Lower leg skin (tissue), 4 donors: ENCODE measurements around the gene ANKH. TPM values are rescaled to one million over a fixed set of nuclear protein-coding genes. Genes with fewer than 3 reads are reported as not detected.

ENCODE experiments used
- DNase-seq, 2 donors: peaks; one replicate each; pipeline ENCODE4 v3.0.0-alpha.2; 2019; ENCODE audit warnings: low spot score in 2 of 2
- H3K4me3 ChIP-seq: fragments of 200-600 bp; sonication (generic); 2 replicates; pipeline ENCODE4 v1.5.1; 2017; ENCODE audit warnings: mild to moderate bottlenecking, low read depth; ENCODE audit not compliant: poor library complexity, severe bottlenecking
- CTCF ChIP-seq, 3 donors: fragments of 450-650 bp; IDR thresholded peaks; one replicate each; pipeline ENCODE4 v1.5.1; 2016; ENCODE audit warnings: antibody characterized with exemption in 3 of 3, mild to moderate bottlenecking in 3 of 3, moderate library complexity in 2 of 3
- POLR2A ChIP-seq, 2 donors: fragments of 450-650 bp; IDR thresholded peaks; one replicate each; pipeline ENCODE4 v1.6.1; 2016 to 2017; ENCODE audit warnings: antibody characterized with exemption in 2 of 2, mild to moderate bottlenecking in 1 of 2, moderate library complexity in 1 of 2
- WGBS, 2 donors: methylation state at CpG; one replicate each; pipeline ENCODE4 v1.1.5; 2018; 5-methylcytosine and 5-hydroxymethylcytosine counted together
- intact Hi-C: fragments of 100-400 bp; cut with DNase I; formaldehyde crosslinking; loops from one replicate; pipeline ENCODE4 v1.15.0; 2023; ENCODE audit warnings: low total_unique reads
- total RNA-seq, 4 donors: library from RNA; depleted of rRNA; stranded (reverse); fragments of >200 nt; gene quantifications; one replicate each; pipeline ENCODE4 v1.1.0, GENCODE V29; 2016

ANKH gene
- total RNA-seq, 4 donors from 2014 or later: 44.0 to 84.8 (median 67.9) TPM

GRCh38 chr5:14914193-14914592 is 42.6 kb upstream of the ANKH start:
- WGBS, 2 donors: 92 to 93% methylated on average over 7 of the region's 7 CpGs
- DNase-seq: no peak
- TF ChIP-seq POLR2A (IDR thresholded peaks at IDR 0.05): no peak
- TF ChIP-seq CTCF (IDR thresholded peaks at IDR 0.05): no peak
- no peak overlapping the region for H3K4me3 ChIP-seq
- intact Hi-C loops: no loop called here

DNA sequence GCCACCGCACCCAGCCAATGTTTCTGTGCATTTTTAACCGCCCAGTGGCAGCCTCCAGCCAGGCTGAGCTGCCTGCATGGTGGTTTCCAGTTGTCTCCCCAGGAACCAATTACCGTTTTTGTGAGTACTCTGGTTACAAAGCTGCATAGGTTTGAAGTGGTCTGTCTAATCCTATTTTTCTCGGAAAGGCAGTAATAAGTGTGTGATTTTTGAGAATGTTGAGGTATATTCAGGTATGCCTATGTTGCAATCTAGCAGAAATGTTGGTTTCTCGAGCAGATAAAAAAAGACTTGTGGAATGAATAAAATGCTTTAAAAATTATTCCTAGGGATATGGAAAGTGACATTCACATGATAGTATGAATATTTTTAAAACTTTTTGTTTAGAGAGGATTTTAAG is 41.5 kb upstream of the ANKH start:
- intact Hi-C loops: no loop called here
- no peak for DNase-seq
- TF ChIP-seq POLR2A (IDR thresholded peaks at IDR 0.05): no peak
- TF ChIP-seq CTCF (IDR thresholded peaks at IDR 0.05): no peak
- 83 to 92% methylated on average over 5 of the region's 5 CpGs for WGBS, 2 donors
- no peak overlapping the region for H3K4me3 ChIP-seq

- H3K4me3 ChIP-seq: no peak overlapping the region
- WGBS, 2 donors: 60 to 76% methylated on average over 7 of the region's 7 CpGs
Observed at GRCh38 chr5:14912206-14912605, 40.6 kb upstream of the ANKH start.

GRCh38 chr5:14909369-14909768 is 37.8 kb upstream of the ANKH start:
- 91 to 92% methylated on average over 2 of the region's 2 CpGs for WGBS, 2 donors
- intact Hi-C loops: no loop called here
- H3K4me3 ChIP-seq: no peak overlapping the region
- TF ChIP-seq CTCF (IDR thresholded peaks at IDR 0.05): no peak
- no peak for TF ChIP-seq POLR2A (IDR thresholded peaks at IDR 0.05)
- DNase-seq: no peak

More at GRCh38 chr5:14912206-14912605, 40.6 kb upstream of the ANKH start:
- DNase-seq: no peak
- intact Hi-C loops: no loop called here
- no peak for TF ChIP-seq CTCF (IDR thresholded peaks at IDR 0.05)
- no peak for TF ChIP-seq POLR2A (IDR thresholded peaks at IDR 0.05)

- WGBS, 2 donors: 53 to 55% methylated on average over 6 of the region's 6 CpGs
- intact Hi-C loops: no loop called here
- DNase-seq: no peak
- TF ChIP-seq POLR2A (IDR thresholded peaks at IDR 0.05): no peak
- TF ChIP-seq CTCF (IDR thresholded peaks at IDR 0.05): no peak
- no peak overlapping the region for H3K4me3 ChIP-seq
Observed at GRCh38 chr5:14908172-14908571, 36.6 kb upstream of the ANKH start.

GRCh38 chr5:14906628-14907027 is 35.0 kb upstream of the ANKH start:
- DNase-seq: no peak
- TF ChIP-seq POLR2A (IDR thresholded peaks at IDR 0.05): no peak
- TF ChIP-seq CTCF (IDR thresholded peaks at IDR 0.05): no peak
- no peak overlapping the region for H3K4me3 ChIP-seq
- WGBS, 2 donors: 86 to 94% methylated on average over 3 of the region's 3 CpGs
- intact Hi-C loops: no loop called here
